ENCODE results near the gene WDR86.

WDR86 gene

DNA sequence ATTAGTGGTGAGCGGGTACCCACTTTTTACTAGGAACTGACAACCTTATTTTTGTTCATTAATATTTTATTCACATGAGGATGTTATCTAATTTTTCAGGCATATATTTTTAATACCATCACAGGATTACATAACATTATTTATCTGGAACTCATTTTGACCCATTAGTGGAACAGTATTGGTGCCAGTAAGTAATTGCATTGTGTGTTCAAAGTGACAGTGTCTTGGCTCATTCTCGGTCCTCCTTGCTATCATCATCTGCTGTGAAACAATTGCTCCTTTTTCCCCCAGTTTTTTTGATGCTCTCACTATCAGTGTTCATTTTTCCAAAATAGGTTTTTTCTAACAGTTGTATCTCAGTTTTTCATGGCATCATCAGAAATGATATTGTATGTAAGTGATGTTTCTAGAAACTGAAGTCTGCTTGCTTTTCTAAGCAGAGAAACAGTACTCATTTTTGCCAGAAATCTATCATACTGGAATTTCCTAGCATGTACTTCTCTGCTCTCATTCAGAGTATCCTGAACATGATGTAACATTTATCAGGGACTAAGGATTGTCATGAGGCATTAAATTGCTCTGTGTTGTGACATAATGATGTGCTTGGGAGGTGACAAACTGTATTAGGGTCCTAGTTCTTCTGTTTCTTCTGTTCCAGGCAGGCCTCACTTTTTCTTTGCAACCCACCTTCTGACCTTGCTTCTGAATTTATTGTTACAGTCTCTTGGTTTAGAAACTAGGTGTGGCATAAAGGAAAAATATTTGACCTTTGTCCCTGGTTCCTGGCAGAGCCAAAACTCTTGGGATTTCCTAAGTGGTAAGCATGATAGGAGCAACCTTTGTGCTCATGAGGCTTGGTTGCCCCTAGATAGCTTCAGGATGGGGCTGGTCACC lies 64.0 kb downstream of the WDR86 start:
- no peak for DNase-seq

DNA sequence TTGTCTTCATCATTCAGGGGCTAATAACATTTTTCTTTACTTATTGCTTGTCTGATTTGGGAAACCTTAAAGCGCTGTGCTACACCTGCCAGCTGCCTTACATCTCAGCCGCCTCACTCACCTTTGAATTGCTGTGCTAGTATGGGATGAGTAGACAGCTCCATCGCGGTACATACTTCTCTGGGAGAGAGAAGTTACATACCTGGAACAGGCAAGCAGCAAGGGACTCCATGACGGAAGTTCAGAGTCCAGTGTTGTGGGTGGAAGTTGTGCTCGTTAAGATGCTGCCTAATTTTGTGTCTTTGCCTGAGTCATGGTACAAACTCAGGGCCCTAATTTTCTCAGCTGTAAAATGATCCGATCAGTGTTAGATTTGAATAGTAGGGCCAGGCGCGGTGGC lies 66.3 kb downstream of the WDR86 start:
- DNase-seq: no peak

DNA sequence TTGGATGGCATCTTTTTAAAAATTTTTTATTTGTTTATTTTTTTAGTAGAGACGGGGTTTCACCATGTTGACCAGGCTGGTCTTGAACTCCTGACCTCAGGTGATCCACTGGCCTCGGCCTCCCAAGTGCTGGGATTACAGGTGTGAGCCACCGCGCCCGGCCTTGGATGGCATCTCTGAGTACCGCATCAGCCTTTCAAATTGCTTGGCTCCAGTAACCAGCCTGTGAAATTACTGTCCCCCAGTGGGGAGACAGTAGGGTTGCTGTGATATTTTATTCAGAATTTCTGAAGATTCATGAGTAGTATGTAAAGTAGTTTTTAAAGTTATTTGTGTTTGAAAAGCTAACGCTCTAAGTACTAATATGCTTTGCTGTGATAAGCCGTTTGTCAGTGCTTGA lies 67.0 kb downstream of the WDR86 start:
- DNase-seq: no peak

- peak; percentile 28 for DNase-seq
Measured at GRCh38 chr7:151342102-151342646, 67.7 kb downstream of the WDR86 start.

- peak; percentile 79 for DNase-seq
Measured at GRCh38 chr7:151341357-151342101, 68.3 kb downstream of the WDR86 start, which contains the start of gene NUB1. Gene NUB1 (plus strand): TSS chr7:151341812. CDS start chr7:151345350, 3,538 bp downstream.

GRCh38 chr7:151340794-151341356 lies 69.0 kb downstream of the WDR86 start:
- DNase-seq: no peak

- DNase-seq: no peak
Measured at GRCh38 chr7:151339651-151340382, 70.0 kb downstream of the WDR86 start.

GRCh38 chr7:151338809-151339208 lies 71.0 kb downstream of the WDR86 start:
- DNase-seq: no peak

GRCh38 chr7:151337346-151337745 lies 72.5 kb downstream of the WDR86 start:
- no peak for DNase-seq

DNA sequence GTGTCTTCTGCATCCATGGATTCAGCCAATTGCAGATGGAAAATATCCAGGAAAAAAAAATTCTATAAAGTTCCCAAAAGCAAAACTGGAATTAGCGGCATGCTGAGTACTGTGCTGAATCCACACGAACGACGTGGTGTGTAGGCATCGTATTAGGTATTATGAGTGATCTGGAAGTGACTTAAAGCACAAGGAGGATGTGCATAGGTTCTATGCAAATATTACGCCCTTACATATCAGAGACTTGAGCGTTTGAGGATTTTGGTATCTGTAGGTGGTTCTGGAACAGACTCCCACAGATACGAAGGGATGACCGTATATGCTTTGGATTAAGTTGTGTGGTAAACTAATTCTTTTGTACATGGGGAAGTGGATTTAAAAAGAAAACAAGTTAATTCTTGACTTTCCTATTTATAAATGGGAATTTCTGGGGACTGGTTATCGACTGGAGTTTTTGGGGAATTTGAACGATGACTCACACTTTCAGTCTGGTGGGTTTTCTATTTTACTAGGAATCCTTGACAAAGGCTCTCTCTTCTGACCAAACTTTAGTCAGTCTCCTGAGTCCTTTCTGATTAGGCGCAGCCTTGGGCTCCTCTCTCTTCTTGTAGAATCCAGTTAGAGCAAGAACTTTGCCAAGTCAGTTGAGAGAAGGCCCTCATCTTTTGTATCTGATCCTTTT lies 73.7 kb downstream of the WDR86 start:
- no peak for DNase-seq

DNA sequence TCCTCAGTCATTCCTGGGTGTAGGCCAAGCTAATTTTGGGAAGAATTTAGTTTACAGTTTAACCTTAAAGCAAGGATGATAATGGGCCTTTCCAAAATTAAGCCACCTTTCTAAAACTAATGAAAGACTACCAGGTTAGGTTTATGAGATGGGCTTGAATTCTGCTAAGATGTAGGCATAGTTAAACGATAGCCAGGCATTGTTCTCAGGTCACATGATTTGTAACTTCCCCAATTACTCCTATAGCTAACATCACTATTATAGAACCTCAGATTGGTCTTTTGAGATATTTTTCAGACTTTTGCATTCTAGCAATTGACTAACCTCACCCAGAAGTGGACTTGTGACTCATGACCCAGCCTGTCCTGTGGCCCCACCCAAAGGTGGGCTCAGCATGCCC lies 75.2 kb downstream of the WDR86 start:
- DNase-seq: no peak
